HG03575 (cell line): Measurements from ENCODE around the gene CPT2.

Experiments used
- ATAC-seq: cut with Tn5 transposase; IDR thresholded peaks from one replicate; pipeline ENCODE4 v1.9.1; 2021; ENCODE audit not compliant: unreplicated experiment, insufficient number of reproducible peaks, low FRiP score; ENCODE audit errors: extremely low read depth

Gene CPT2

GRCh38 chr1:53255031-53255430 is 58.4 kb downstream of the CPT2 start:
- no peak for ATAC-seq

- no peak for ATAC-seq
Measured at GRCh38 chr1:53256511-53257453, 60.2 kb downstream of the CPT2 start.

DNA sequence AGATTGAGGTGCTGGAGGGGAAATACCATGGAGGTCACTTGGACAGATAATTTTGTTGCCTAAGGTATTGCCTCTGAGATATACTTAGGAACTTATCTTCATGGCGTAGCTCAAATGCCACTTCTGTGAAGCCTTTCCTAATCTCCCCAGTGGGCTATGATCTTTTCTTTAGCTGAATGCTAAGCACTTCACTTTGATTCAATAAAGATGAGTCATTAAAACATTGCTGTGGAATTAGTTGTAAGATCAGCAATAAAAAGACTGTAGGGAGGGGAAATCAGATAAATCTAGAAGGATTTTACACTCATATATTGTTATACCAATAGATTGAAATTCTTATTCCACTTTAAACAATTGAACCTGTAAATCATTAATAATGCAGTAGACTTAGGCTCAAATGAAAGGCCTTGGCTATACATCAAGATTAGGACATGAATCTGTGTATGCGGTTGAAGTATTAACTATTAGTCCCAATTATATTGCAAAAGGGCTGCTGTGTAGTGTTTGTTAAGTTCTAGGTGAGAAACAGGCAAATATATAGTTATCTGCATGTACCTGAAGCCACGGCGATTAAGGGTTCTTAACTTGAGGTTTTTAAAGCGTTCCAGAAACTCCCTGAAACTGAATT is 60.9 kb downstream of the CPT2 start:
- no peak for ATAC-seq

- ATAC-seq, result no peak
Measured at GRCh38 chr1:53258216-53258615, 61.6 kb downstream of the CPT2 start.

DNA sequence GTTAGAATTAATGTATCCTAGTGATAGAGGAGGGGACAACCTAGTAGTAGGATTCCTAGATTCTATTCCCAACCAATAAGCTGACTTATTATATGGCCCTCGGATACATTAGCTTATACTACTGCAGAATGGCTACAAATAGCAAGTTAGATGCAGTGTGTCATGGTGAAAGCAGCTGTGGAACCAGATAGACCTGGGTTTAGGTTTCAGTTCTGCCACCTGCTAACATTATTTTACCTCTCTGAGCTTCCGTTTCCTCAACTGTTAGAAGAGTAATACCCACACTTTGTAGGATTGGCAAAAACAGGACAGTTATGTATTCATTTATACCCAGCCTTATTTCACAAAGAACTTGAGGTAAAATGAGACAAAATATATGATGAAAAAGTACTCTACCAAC is 63.3 kb downstream of the CPT2 start:
- ATAC-seq, result no peak

DNA sequence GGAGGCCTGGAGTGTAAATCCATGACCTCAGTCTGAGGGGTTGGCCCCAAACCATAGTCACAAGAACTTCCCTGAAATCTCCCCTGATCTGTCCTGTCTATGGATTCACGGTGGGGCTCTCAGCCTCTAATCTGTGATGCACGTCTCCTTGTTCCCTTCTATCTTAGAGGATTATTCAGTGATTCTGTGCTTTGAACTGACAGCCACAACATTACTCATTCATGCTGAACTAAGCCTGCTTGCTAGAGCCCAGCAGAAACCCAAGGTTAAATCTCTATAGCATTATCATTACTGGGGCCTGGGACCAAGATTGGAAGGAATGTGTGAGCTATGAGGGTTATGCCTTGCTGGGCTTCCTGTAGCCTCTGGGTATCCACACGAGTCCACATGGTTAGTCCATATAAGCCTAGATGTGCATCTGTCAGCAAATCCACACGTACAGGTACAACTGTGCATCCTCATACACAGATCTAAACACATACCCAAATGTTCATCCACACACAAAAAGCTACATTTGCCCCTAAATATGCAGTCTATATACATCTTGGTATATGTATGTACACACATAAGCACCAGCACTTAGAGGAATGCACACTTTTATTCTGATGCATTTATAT is 64.1 kb downstream of the CPT2 start:
- no peak for ATAC-seq

GRCh38 chr1:53262000-53262399 is 65.4 kb downstream of the CPT2 start:
- ATAC-seq, result no peak
